IPS DF 4.7 (cell line): Measurements from ENCODE around the gene APBB2.

Experiments
- DNase-seq: peaks from one replicate; pipeline ENCODE4 v3.0.0-alpha.2; 2013; ENCODE audit warnings: low spot score; ENCODE audit errors: extremely low read depth

APBB2 gene

DNA sequence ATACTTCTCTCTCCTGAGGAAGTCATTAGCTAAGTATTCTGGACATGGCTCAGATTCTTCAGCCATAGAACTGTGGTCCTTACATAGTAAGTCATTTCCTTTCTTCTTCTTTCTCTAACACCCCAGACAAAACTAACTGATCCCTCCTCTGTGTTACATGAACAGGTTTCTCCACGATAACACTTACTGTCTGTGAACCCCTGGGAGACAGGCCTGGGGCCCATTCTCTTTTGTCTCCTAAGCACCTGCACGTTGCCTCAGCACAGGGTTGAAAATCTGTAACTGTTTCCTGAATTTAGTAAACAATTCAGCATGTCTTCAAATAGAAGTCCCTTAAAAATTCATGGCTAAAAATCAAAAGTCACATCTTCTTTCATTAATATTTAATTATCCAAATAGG lies 24.7 kb downstream of the APBB2 start:
- no peak for DNase-seq

DNA sequence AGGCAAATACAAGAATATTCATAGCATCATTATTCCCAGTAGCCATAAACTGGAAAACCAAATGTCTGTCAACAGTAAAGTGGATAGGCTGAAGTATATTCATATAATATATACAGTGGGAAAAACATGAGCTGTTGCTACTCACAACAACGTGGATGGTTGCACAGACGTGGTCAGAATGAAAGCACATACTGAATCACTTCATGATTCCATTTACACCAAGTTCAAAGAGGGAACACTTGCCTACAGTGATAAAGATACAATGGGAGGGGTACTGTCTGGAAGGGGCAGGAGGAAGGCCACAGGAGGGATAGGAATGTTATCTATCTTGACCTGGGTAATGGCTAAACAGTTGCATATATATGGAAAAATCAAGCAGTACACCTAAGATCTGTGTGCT lies 25.3 kb downstream of the APBB2 start:
- no peak for DNase-seq

DNA sequence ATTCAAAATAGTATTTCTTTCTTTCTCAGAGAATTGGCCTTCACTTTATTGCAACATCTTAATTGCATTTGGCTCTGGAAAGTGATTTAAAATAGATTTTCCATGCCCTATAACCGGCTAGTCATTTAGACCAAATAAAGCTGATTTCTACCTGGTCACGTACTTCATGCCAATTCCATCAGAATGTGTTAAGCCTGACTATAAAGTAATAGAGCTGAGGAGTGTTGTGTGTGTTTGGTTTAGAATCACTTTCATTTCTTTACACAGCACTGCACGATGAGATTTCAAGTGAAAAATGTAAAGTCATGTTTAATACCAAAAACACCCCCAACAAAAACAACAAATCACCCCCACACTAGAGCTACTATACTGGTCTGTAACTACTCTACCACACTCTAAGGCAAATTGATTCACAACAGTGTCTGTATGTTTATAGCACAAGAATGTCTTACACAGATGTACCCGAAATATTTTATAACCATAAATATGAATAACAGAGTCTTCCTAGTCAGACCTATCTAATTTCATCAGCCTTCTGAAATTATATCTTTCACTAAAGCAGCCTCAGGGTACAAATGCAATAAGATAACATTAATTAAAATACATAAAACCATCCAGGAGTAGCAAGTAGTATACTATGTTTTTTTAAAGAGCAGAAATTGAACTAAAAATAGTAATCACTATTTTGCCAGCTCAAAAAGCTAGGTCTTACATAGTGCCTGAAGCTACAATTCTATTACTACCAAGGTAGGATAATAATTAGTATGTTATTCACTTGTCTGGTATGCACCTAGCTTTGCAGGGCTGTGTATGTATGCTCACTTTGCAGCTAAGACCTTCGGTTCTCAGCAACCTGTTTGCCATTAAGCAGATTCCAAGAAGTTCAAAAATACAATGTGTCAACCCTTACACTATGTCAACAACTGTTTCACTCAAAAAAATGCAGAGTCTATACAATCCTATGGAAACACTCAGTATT lies 28.4 kb downstream of the APBB2 start:
- no peak for DNase-seq

- no peak for DNase-seq
Observed at GRCh38 chr4:41184009-41184408, 30.3 kb downstream of the APBB2 start.

DNA sequence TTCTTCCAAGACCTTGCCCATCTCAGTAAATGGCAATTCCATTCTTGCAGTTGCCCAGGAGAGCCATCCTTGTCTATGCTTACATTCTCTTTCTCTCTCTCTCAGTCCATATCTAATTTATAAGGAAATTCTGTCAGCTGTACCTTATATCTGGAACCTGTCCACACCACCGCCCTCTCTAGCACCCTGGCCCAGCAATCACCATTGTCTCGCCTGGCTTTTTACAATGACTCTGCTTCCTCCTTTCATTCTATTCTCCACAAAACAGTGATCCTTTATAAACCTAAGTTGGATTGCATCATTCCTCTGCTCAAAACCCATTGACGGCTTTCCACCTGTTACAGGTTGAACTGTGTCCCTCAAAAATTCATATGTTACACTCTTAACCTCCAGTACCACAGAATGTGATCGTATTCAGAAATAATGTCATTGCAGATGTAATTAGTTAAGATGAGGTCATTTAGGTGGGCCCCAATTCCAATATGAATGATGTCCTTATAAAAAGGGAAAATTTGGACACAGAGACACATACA lies 31.3 kb downstream of the APBB2 start:
- no peak for DNase-seq

- no peak for DNase-seq
Observed at GRCh38 chr4:41181037-41181436, 33.3 kb downstream of the APBB2 start.

DNA sequence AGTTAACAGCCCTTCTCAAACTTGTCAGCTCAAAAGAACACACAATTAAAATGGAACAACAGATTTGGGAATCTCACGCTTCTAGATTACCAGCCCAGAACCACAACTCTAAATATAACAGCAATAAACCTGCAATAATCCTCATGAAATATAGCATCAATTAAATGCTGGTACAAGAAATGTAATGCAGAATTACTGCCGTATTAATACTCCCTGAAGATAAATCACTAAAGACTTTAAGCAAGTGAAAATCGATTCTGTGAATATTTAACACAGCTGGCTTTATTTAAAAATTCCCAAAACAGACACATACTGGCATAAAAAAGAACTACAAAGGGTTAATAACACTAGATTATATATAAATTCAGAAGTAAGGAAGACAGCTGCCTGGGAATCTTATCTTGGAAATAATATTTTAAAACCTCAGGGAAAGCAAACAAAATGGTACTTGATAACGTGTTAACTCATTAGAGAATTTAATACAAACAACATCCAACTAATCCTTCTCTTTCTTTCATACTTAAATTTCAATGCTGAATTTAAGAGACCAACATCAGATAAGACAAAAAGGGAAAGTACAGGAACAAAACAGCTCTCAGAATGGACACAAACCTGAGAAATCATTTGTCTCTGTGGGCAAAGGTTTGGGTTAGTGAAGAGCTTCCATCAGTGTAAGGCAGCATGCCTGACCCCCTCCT lies 34.7 kb downstream of the APBB2 start:
- no peak for DNase-seq

DNA sequence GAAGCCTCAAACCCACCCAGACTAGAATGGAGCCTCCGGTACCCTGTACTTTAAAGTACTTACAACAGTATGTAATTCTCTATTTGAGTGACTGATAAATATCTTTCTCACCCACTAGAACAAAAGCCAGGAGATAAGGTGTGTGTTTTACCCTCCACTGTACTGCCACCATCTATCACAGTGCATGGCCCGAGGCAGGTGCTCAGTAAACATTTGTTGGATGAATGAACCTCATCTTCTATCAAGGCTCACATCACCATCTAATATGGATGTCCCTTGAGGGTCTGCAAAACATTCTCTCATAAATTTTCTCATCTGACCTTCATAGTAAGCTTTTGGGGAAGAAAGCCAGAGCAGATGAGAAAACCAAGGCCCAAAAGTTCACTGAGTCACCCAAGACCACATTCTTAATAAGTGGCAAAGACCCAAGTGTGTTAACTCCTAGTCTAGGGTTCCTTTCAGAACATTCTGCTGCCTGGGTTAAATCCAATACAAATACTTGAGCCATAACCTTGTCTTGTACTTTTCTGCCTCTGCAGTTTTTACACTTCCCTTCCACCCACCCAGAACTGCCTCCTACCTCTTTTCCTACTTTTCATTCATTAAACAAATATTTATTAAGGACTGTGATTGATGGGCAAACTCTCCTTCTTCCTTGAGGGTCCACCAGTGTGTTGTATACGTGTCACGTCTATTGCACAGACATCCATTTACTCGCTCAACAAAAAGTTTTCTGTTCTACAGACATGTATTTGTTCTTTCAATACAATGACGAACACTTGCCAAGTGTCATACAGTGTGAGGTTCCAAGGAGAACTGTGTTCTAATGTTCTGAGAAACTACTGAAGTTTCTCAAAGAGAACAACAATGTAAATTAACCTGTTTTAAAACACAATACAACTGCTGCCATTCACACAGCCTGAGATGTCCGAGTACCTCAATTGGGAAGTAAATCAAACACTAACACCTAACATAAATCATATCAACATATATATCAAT lies 35.7 kb downstream of the APBB2 start:
- DNase-seq: no peak

DNA sequence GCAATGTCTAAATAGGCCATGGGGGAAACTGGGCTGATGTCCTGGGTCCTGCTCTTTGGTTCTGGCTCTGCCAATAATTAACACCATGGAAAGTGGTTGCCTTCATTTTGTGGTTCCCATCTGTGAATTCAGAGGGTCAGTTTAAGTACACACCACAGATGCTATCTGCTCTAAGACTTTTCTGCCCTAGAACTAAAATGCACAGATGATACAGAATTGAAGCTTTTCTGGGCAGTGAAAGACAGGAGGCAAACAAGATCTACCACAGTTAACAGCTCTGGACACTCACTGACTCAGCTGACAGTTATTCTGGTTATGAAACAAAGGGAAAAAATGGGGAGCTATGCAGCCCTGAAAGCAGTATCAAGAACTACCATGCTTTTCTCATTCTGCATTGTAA lies 37.3 kb downstream of the APBB2 start:
- no peak for DNase-seq

DNA sequence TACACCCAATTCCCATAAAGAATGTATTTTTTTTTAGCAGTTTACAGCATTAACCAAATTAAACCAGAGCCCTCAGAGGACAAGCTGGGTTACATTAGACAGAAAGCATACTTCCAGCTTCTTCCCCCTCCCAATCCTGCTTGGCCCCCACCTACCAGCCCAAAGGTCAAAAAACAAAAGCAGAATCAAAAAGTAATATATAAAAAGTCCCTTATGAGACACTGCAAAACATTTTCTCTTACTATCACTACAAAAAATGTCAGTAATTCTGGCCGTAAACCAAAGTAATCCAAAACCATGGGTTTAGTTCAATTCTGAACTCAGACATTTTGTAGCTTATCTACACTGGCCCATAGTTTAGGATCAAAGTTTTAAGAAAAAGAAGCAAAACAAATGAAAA lies 38.0 kb downstream of the APBB2 start:
- DNase-seq: no peak

GRCh38 chr4:41175794-41176193 lies 38.5 kb downstream of the APBB2 start:
- no peak for DNase-seq

DNA sequence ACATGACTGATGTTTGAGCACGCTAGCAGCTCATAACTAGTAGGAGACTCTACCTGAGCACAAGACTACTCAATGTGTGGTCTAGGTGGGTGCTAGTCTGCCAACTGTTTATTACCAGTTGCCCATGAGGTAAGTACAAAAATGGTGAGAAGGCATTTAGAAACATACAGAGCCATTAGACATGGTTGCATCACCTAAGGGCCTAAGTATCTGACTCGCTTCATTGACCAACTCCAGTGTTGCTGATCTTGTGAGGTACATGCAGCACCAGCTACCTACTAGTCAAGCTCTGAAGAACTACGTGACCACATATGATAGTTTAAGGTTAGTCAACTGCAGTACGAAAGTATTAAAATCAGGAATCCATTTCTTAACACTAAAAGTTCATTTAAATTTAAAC lies 39.9 kb downstream of the APBB2 start:
- no peak for DNase-seq

DNA sequence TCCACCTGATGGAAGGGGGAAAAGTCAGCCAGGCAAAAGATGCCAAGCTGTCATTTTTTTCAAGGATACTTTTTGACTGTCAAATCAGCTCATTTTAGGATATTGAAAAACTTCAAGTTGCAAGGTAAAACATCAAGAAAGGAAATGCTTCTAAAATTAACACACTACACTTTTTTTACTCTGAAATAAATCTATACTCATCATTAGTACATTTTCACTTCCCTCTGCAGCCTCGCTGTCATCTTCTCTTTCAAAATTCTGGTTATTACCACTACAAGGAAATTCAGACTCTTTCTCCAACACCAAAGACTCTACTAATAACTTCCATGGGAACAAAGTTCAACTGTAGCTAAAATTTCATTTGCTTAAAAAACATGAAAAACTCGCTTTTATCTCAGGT lies 41.6 kb downstream of the APBB2 start:
- no peak for DNase-seq

- no peak for DNase-seq
Observed at GRCh38 chr4:41169256-41169800, 45.0 kb downstream of the APBB2 start.

DNA sequence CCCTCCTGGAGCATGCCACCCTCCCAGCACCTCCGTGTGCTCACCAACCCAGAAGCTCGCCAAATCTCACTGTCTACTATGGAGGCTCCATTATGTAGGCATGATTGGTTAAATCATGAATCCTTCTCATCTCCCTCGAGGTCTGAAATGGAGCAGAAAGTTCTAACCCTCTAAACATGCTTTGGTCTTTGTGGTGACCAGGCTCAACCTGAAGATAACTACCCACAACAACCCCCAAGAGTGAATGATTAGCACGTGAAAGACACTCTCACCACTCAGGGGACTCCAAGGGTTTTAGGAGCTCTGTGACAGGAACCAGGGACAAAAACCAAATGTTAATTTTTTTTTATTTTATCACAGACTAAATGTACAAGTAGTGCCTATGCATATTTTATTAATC lies 47.2 kb downstream of the APBB2 start:
- DNase-seq: no peak

- no peak for DNase-seq
Observed at GRCh38 chr4:41164405-41164804, 49.9 kb downstream of the APBB2 start.

DNA sequence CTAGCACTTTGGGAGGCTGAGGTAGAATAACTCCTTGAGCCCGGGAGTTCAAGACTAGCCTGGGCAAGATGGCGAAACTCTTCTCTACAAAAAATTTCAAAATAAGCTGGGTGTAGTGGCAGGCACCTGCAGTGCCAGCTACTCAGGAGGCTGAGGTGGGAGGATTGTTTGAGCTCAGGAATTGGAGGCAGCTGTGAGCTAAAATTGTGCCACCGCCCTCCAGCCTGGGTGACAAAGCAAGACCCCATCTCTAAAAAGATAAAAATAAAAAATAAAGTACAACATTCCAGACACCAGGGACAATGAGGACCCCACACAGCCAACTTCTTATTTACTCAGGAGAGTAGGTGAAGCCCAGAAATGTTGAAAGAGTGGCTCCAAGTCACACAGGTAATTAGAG lies 53.0 kb downstream of the APBB2 start:
- no peak for DNase-seq

- no peak for DNase-seq
Observed at GRCh38 chr4:41160856-41161255, 53.5 kb downstream of the APBB2 start.

DNA sequence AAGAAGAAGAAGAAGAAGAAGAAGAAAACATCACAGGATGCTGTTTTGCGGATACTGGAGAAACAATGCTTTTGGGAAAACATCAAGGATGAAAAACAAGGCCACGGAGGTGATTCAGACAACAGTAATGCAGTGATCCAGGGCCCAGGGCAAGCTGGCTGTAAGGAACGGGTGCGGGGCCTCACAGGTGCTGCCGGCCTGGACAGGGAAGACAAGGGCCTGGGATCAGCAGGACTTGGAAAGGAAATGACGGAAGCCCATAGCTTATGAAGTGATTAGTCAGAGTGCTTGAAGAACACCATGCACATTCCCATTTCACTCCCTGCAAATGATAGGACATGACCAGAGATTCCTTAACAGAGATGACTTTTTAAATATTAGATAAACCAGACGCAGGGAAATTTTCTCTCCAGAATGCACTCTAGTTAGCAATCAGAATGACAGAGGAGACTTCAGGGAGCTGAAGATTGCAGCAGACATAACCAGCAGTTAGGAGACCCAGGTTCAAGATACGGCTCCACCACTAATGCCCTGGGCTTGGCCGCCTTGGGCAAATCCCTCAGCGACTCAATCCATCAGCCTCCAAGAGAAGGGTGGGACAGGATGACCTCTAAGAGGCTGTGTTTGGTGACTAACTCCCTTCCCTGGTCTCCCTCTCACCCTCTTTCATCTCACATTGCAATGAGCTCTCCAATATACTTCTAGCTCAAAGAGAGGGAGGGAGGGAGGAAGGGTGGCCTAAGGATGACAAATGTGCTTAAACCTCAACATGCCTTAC lies 54.1 kb downstream of the APBB2 start:
- no peak for DNase-seq

- no peak for DNase-seq
Observed at GRCh38 chr4:41158756-41159155, 55.6 kb downstream of the APBB2 start.
